ENCODE results near the gene PLA2R1. TPM values are rescaled to one million over a fixed set of nuclear protein-coding genes. Genes with fewer than 3 reads are reported as not detected.

Gene PLA2R1
- total RNA-seq, 1 experiment from 2014 or later, result 0.39 TPM

GRCh38 chr2:160096409-160096808 is 34.0 kb upstream of the PLA2R1 start:
- Mint-ChIP-seq H3K27me3 (ENCODE audit: insufficient read depth, unreplicated experiment) (no peaks in the 10 kb centered on the region), H3K27ac (ENCODE audit: unreplicated experiment) (no peak overlapping the region), H3K4me1 (ENCODE audit: low read depth, unreplicated experiment) (no peaks in the 10 kb centered on the region), H3K9me3 (ENCODE audit: unreplicated experiment) (peaks cover 24% of the 10 kb centered on the region), H3K36me3 (ENCODE audit: insufficient read depth, unreplicated experiment) (no peaks in the 10 kb centered on the region), H3K4me3 (ENCODE audit: unreplicated experiment) (no peak overlapping the region)
- intact Hi-C loops (cut with micrococcal nuclease; ENCODE audit: unreplicated experiment), result no loop called here
- no peak overlapping the region for H3K4me3 ChIP-seq (ENCODE audit: low read depth, low read length)
- ChIA-PET POLR2A (no interaction called here), CTCF (no interaction called here)
- no peak for DNase-seq
- H3K4me1 ChIP-seq, result no peaks in the 10 kb centered on the region
- no peaks in the 10 kb centered on the region for H3K27me3 ChIP-seq (replicated peaks; ENCODE audit: control insufficient read depth, insufficient read depth, low read length)
- no peak for TF ChIP-seq CTCF (IDR thresholded peaks at IDR 0.05; ENCODE audit: insufficient read depth in 1 of 2, low read depth in 1 of 2, low read length in 1 of 2, severe bottlenecking in 1 of 2, unreplicated experiment in 1 of 2)
- peaks cover 8% of the 10 kb centered on the region; the same call in 1 of the 2 replicates for H3K9me3 ChIP-seq
- no peaks in the 10 kb centered on the region for H3K36me3 ChIP-seq (ENCODE audit: control insufficient read depth, insufficient read depth, low read length)
- BruUV-seq (replicated peaks), result no TSS peak

GRCh38 chr2:160092445-160092844 is 30.0 kb upstream of the PLA2R1 start:
- peaks cover 18% of the 10 kb centered on the region for H3K9me3 ChIP-seq
- no peaks in the 10 kb centered on the region for H3K27me3 ChIP-seq (replicated peaks; ENCODE audit: control insufficient read depth, insufficient read depth, low read length)
- H3K27me3 Mint-ChIP-seq (ENCODE audit: insufficient read depth, unreplicated experiment), result no peaks in the 10 kb centered on the region
- H3K4me3 Mint-ChIP-seq (ENCODE audit: unreplicated experiment), result no peak overlapping the region
- no peak overlapping the region for H3K27ac Mint-ChIP-seq (ENCODE audit: unreplicated experiment)
- no peaks in the 10 kb centered on the region for H3K36me3 Mint-ChIP-seq (ENCODE audit: insufficient read depth, unreplicated experiment)
- DNase-seq, result no peak
- H3K4me1 Mint-ChIP-seq (ENCODE audit: low read depth, unreplicated experiment), result no peaks in the 10 kb centered on the region
- no peaks in the 10 kb centered on the region for H3K36me3 ChIP-seq (ENCODE audit: control insufficient read depth, insufficient read depth, low read length)
- intact Hi-C loops (cut with micrococcal nuclease; ENCODE audit: unreplicated experiment), result no loop called here
- POLR2A ChIA-PET, result no interaction called here
- H3K9me3 Mint-ChIP-seq (ENCODE audit: unreplicated experiment), result peaks cover 47% of the 10 kb centered on the region
- H3K4me1 ChIP-seq, result no peaks in the 10 kb centered on the region
- no TSS peak for BruUV-seq (replicated peaks)
- no peak overlapping the region for H3K4me3 ChIP-seq (ENCODE audit: low read depth, low read length)
- no peak for TF ChIP-seq CTCF (IDR thresholded peaks at IDR 0.05; ENCODE audit: insufficient read depth in 1 of 2, low read depth in 1 of 2, low read length in 1 of 2, severe bottlenecking in 1 of 2, unreplicated experiment in 1 of 2)
- CTCF ChIA-PET, result no interaction called here

- intact Hi-C loops (cut with micrococcal nuclease; ENCODE audit: unreplicated experiment), result no loop called here
- Mint-ChIP-seq H3K27ac (ENCODE audit: unreplicated experiment) (no peak overlapping the region), H3K36me3 (ENCODE audit: insufficient read depth, unreplicated experiment) (no peaks in the 10 kb centered on the region), H3K9me3 (ENCODE audit: unreplicated experiment) (peaks cover 57% of the 10 kb centered on the region), H3K4me3 (ENCODE audit: unreplicated experiment) (no peak overlapping the region), H3K4me1 (ENCODE audit: low read depth, unreplicated experiment) (no peaks in the 10 kb centered on the region), H3K27me3 (ENCODE audit: insufficient read depth, unreplicated experiment) (no peaks in the 10 kb centered on the region)
- no peak for DNase-seq
- peaks cover 23% of the 10 kb centered on the region for H3K9me3 ChIP-seq
- H3K4me1 ChIP-seq, result no peaks in the 10 kb centered on the region
- ChIA-PET CTCF (no interaction called here), POLR2A (no interaction called here)
- H3K4me3 ChIP-seq (ENCODE audit: low read depth, low read length), result no peak overlapping the region
- H3K36me3 ChIP-seq (ENCODE audit: control insufficient read depth, insufficient read depth, low read length), result no peaks in the 10 kb centered on the region
- no peak for TF ChIP-seq CTCF (IDR thresholded peaks at IDR 0.05; ENCODE audit: insufficient read depth in 1 of 2, low read depth in 1 of 2, low read length in 1 of 2, severe bottlenecking in 1 of 2, unreplicated experiment in 1 of 2)
- H3K27me3 ChIP-seq (replicated peaks; ENCODE audit: control insufficient read depth, insufficient read depth, low read length), result no peaks in the 10 kb centered on the region
- no TSS peak for BruUV-seq (replicated peaks)
Observed at GRCh38 chr2:160091381-160091780, 29.0 kb upstream of the PLA2R1 start.

All from Caco-2 (cell line).